Measurements from ENCODE around the gene EEF1AKMT3. TPM values are rescaled to one million over a fixed set of nuclear protein-coding genes. Genes with fewer than 3 reads are reported as not detected.

Gene EEF1AKMT3
- total and polyA plus RNA-seq, 4 donors = 1.5 to 6.4 (median 2.1) TPM

- Histone ChIP-seq H3K4me1 (ENCODE audit: control insufficient read depth in 4 of 4, insufficient read depth in 4 of 4, low read length in 3 of 4) (no peaks in the 10 kb centered on the region), H3K27ac (ENCODE audit: low read depth in 1 of 2, low read length in 2 of 2) (no peak overlapping the region), H3K4me3 (ENCODE audit: low read depth in 1 of 3, low read length in 3 of 3) (no peak overlapping the region), H3K9me3 (ENCODE audit: control insufficient read depth in 4 of 4, low read length in 3 of 4) (no peaks in the 10 kb centered on the region), H3K27me3 (ENCODE audit: control insufficient read depth in 4 of 4, insufficient read depth in 4 of 4, low read length in 3 of 4) (no peaks in the 10 kb centered on the region), H3K9ac (ENCODE audit: low read depth in 1 of 2, low read length in 2 of 2) (no peak overlapping the region), H3K36me3 (ENCODE audit: control insufficient read depth in 4 of 4, insufficient read depth in 3 of 4, low read depth in 1 of 4, low read length in 3 of 4) (peaks cover 5 to 64% (median 55%) of the 10 kb centered on the region in 4 donors)
- TF ChIP-seq HNF4A (conservative IDR thresholded peaks at IDR 0.05) (no peak), GABPA (IDR thresholded peaks at IDR 0.05 in 1 of 2, conservative IDR thresholded peaks at IDR 0.05 in 1 of 2) (no peak)
- WGBS = 99% methylated on average over 3 of the region's 3 CpGs
- DNase-seq (ENCODE audit: low spot score) = no peak
Observed at GRCh38 chr12:57806677-57807076, 34.3 kb downstream of the EEF1AKMT3 start.

- H3K27ac ChIP-seq (ENCODE audit: low read depth in 1 of 2, low read length in 2 of 2) = no peak overlapping the region
- WGBS = 92% methylated on average over 9 of the region's 9 CpGs
Observed at GRCh38 chr12:57807285-57807684, 34.9 kb downstream of the EEF1AKMT3 start.

More at GRCh38 chr12:57807285-57807684, 34.9 kb downstream of the EEF1AKMT3 start:
- peaks cover 5 to 61% (median 52%) of the 10 kb centered on the region in 4 donors for H3K36me3 ChIP-seq (ENCODE audit: control insufficient read depth in 4 of 4, insufficient read depth in 3 of 4, low read depth in 1 of 4, low read length in 3 of 4)
- H3K4me3 ChIP-seq (ENCODE audit: low read depth in 1 of 3, low read length in 3 of 3) = no peak overlapping the region
- H3K4me1 ChIP-seq (ENCODE audit: control insufficient read depth in 4 of 4, insufficient read depth in 4 of 4, low read length in 3 of 4) = no peaks in the 10 kb centered on the region
- no peaks in the 10 kb centered on the region for H3K9me3 ChIP-seq (ENCODE audit: control insufficient read depth in 4 of 4, low read length in 3 of 4)
- H3K9ac ChIP-seq (ENCODE audit: low read depth in 1 of 2, low read length in 2 of 2) = no peak overlapping the region
- no peak for TF ChIP-seq JUND (IDR thresholded peaks at IDR 0.05)
- no peak for TF ChIP-seq ATF3 (IDR thresholded peaks at IDR 0.05)
- no peak for TF ChIP-seq ZBTB33 (IDR thresholded peaks at IDR 0.05)
- no peak for TF ChIP-seq CTCF (IDR thresholded peaks at IDR 0.05; ENCODE audit: low read depth, low read length, missing input control)
- TF ChIP-seq TAF1 (conservative IDR thresholded peaks at IDR 0.05) = no peak
- no peak for TF ChIP-seq FOXA2 (IDR thresholded peaks at IDR 0.05)
- no peak for TF ChIP-seq RAD21 (IDR thresholded peaks at IDR 0.05)
- TF ChIP-seq FOXA1 (IDR thresholded peaks at IDR 0.05) = no peak
- no peak for TF ChIP-seq MAX (IDR thresholded peaks at IDR 0.05)
- TF ChIP-seq RXRA (IDR thresholded peaks at IDR 0.05) = no peak
- TF ChIP-seq REST (IDR thresholded peaks at IDR 0.05) = no peak
- TF ChIP-seq SP1 (IDR thresholded peaks at IDR 0.05) = no peak
- no peak for TF ChIP-seq GABPA (IDR thresholded peaks at IDR 0.05 in 1 of 2, conservative IDR thresholded peaks at IDR 0.05 in 1 of 2)
- no peak for TF ChIP-seq HNF4G (IDR thresholded peaks at IDR 0.05)
- TF ChIP-seq YY1 (IDR thresholded peaks at IDR 0.05) = no peak
- no peak for TF ChIP-seq HNF4A (conservative IDR thresholded peaks at IDR 0.05)
- TF ChIP-seq NR2F2 (IDR thresholded peaks at IDR 0.05) = no peak
- TF ChIP-seq EGR1 (IDR thresholded peaks at IDR 0.05; ENCODE audit: low read depth in 2 of 2) = no peak
- H3K27me3 ChIP-seq (ENCODE audit: control insufficient read depth in 4 of 4, insufficient read depth in 4 of 4, low read length in 3 of 4) = no peaks in the 10 kb centered on the region
- no peak for DNase-seq (ENCODE audit: low spot score)

All from liver (tissue), 9 donors.